Measurements from ENCODE around the gene WWC1.

- TF ChIP-seq EZH2 (IDR thresholded peaks at IDR 0.05; ENCODE audit: insufficient read depth, low read length) (no peak), CTCF (IDR thresholded peaks at IDR 0.05; ENCODE audit: insufficient read depth, low read depth, low read length) (no peak)
These were observed 21.5 kb upstream of the WWC1 start for GRCh38 chr5:168269937-168270330.
